Vagina (tissue), 2 donors: ENCODE data around the gene GALNT17. TPM values are rescaled to one million over a fixed set of nuclear protein-coding genes. Genes with fewer than 3 reads are reported as not detected.

Experiments
- DNase-seq, 2 donors: peaks; one replicate each; pipeline ENCODE4 v3.0.0-alpha.2; 2017; ENCODE audit errors: extremely low spot score in 2 of 2
- H3K27ac ChIP-seq: fragments of 200-600 bp; sonication (generic); one replicate; pipeline ENCODE4 v1.5.1; 2019
- H3K27me3 ChIP-seq: fragments of 200-600 bp; sonication (generic); one replicate; pipeline ENCODE4 v1.5.1; 2019
- H3K36me3 ChIP-seq, 2 donors: fragments of 200-600 bp; sonication (generic); one replicate each; pipeline ENCODE4 v1.5.1; 2017 to 2019
- H3K4me1 ChIP-seq: fragments of 200-600 bp; sonication (generic); one replicate; pipeline ENCODE4 v1.5.1; 2019
- H3K4me3 ChIP-seq, 2 donors: fragments of 200-600 bp; sonication (generic); 1 replicate in 1 of 2; 2 replicates in 1 of 2; pipeline ENCODE4 v1.5.1; 2016 to 2019
- H3K9me3 ChIP-seq: fragments of 200-600 bp; sonication (generic); one replicate; pipeline ENCODE4 v1.5.1; 2019
- POLR2A ChIP-seq, 2 donors: fragments of 450-650 bp; IDR thresholded peaks; one replicate each; pipeline ENCODE4 v1.6.1; 2017; ENCODE audit warnings: antibody characterized with exemption in 2 of 2, mild to moderate bottlenecking in 2 of 2, moderate library complexity in 2 of 2
- POLR2AphosphoS5 ChIP-seq, 2 donors: sonication (generic); formaldehyde crosslinking; IDR thresholded peaks; one replicate each; pipeline ENCODE4 v1.9.0; 2017; ENCODE audit warnings: antibody characterized with exemption in 2 of 2, mild to moderate bottlenecking in 2 of 2, low read depth in 1 of 2; ENCODE audit not compliant: insufficient read depth in 1 of 2
- intact Hi-C: fragments of 100-400 bp; cut with DNase I; formaldehyde crosslinking; loops from one replicate; pipeline ENCODE4 v1.15.1; 2023
- total RNA-seq: library from RNA; depleted of rRNA; stranded (reverse); fragments of >200 nt; gene quantifications from one replicate; pipeline ENCODE4 v1.2.3, GENCODE V29; 2016
- TF ChIP-seq, protein P1 (sequence below), 3 experiments: fragments of 450-650 bp in 2 of 3; fragments of 200-600 bp in 1 of 3; sonication (generic) in 1 of 3; IDR thresholded peaks; one replicate each; pipeline ENCODE4 v1.5.1; 2017 to 2019; ENCODE audit warnings: antibody characterized with exemption in 3 of 3, mild to moderate bottlenecking in 2 of 3, moderate library complexity in 2 of 3

The GALNT17 gene
- total RNA-seq, 1 donor from 2014 or later = 3.9 TPM

DNA sequence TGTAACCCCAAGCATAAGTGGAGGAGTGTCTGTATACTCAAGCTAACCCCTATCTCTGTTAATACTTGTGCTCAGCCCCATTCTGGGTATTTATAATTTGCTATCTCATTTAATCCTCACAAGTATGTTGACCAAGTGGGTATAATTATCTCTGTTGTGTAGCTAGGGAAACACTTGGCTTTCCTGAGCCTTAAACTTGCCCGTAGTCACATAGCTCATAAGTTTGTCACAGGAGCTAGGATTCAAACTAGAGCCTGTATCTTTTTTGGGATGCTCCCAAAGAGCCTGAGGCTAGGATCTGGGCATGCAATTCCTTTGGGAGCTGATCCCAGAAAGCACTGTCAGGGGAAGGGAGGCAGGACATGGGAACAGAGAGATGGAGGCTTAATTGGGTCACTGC is 377.4 kb downstream of the GALNT17 start:
- intact Hi-C loops = no loop called here
- Histone ChIP-seq H3K27ac (no peak overlapping the region), H3K4me1 (no peaks in the 10 kb centered on the region), H3K27me3 (no peaks in the 10 kb centered on the region), H3K9me3 (no peaks in the 10 kb centered on the region), H3K36me3 (no peaks in the 10 kb centered on the region), H3K4me3 (no peak overlapping the region)
- TF ChIP-seq POLR2A (IDR thresholded peaks at IDR 0.05) = no peak
- TF ChIP-seq, protein P1, sequence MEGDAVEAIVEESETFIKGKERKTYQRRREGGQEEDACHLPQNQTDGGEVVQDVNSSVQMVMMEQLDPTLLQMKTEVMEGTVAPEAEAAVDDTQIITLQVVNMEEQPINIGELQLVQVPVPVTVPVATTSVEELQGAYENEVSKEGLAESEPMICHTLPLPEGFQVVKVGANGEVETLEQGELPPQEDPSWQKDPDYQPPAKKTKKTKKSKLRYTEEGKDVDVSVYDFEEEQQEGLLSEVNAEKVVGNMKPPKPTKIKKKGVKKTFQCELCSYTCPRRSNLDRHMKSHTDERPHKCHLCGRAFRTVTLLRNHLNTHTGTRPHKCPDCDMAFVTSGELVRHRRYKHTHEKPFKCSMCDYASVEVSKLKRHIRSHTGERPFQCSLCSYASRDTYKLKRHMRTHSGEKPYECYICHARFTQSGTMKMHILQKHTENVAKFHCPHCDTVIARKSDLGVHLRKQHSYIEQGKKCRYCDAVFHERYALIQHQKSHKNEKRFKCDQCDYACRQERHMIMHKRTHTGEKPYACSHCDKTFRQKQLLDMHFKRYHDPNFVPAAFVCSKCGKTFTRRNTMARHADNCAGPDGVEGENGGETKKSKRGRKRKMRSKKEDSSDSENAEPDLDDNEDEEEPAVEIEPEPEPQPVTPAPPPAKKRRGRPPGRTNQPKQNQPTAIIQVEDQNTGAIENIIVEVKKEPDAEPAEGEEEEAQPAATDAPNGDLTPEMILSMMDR (IDR thresholded peaks at IDR 0.05) = no peak
- no peak for TF ChIP-seq POLR2AphosphoS5 (IDR thresholded peaks at IDR 0.05; ENCODE audit: insufficient read depth in 1 of 2, low read depth in 1 of 2)
- no peak for DNase-seq

DNA sequence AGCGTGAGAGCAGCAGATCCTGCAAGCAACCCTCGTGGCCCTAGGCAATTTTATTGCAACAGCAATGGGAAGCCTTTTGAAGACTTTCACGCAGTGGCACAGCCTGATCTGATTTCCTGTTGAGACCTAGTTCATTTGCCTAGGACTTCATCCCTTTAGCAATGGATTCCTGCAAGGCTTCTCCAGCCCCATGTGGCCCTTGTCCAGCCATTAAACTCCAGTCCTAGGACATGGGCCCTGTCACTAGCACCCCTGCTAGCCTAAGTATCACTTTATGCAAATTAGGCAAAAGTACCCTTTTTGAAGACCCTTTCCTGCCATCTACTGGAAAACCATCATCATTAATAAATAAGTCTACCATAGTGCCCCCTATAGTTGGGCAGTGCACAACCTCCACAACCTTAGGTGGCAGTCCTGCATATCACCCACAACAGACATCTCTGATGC is 379.4 kb downstream of the GALNT17 start:
- Histone ChIP-seq H3K4me3 (no peak overlapping the region), H3K4me1 (no peaks in the 10 kb centered on the region), H3K27me3 (no peaks in the 10 kb centered on the region), H3K9me3 (no peaks in the 10 kb centered on the region), H3K36me3 (no peaks in the 10 kb centered on the region), H3K27ac (no peak overlapping the region)
- no peak for TF ChIP-seq POLR2AphosphoS5 (IDR thresholded peaks at IDR 0.05; ENCODE audit: insufficient read depth in 1 of 2, low read depth in 1 of 2)
- TF ChIP-seq, protein P1 (IDR thresholded peaks at IDR 0.05) = no peak
- TF ChIP-seq POLR2A (IDR thresholded peaks at IDR 0.05) = no peak
- intact Hi-C loops = no loop called here
- DNase-seq = no peak

DNA sequence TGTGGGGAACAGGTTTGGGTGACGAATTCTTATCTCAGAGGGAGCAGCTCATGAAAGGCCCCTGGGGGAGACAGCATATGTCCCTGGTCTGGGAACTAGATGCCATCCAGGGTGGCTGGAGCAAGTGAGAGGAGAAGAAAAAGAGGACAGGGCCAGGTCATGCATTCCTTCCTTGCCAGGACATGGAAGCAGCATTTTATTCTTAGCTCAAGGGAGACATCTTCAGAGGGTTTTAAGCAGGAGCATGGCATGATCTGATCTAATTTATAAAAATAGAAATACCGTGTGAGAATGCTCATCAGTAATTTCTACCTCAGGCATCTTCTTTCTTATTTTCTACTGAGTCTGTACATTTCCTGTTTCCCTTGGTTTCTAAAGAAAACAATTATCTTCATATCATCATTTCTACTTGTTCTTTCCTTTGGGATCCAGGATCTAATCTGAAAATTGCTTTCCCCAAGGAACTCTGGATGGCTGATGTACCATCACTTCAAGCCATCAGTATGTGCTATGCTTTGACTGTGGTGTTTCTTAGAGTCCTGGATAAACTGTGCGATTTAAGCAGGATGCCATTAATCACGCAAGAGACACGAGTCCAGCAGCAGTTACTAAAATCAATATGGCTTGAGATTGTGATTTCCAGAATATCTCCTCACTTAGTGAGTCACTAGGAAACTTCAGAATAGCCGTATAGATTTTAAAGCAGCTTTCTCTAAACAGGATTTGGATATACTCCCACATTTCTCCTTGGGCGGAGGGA is 386.2 kb downstream of the GALNT17 start:
- Histone ChIP-seq H3K27me3 (no peaks in the 10 kb centered on the region), H3K4me1 (no peaks in the 10 kb centered on the region), H3K4me3 (no peak overlapping the region), H3K27ac (no peak overlapping the region), H3K36me3 (no peaks in the 10 kb centered on the region), H3K9me3 (no peaks in the 10 kb centered on the region)
- TF ChIP-seq, protein P1 (IDR thresholded peaks at IDR 0.05) = no peak
- TF ChIP-seq POLR2AphosphoS5 (IDR thresholded peaks at IDR 0.05; ENCODE audit: insufficient read depth in 1 of 2, low read depth in 1 of 2) = no peak
- TF ChIP-seq POLR2A (IDR thresholded peaks at IDR 0.05) = no peak
- intact Hi-C loops = no loop called here
- DNase-seq = no peak

DNA sequence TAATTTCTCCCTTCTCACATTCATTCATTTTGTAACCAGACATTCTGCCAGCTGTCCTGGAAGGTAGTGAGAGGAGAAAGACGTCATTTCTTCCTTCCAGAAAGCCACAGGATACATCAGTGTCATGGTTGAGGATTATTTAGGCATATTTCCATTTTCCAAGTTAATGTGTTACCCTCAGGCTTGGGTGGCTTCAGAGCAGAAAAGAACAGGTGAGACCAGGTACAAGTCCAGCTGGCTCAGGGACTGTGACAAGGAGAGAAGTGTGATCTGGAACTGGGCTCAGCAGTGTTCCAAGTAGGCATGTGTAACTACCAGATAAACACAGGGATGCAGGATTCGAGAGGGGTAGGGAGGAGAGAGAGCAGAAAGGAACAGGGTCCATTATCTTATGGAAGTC is 386.9 kb downstream of the GALNT17 start:
- Histone ChIP-seq H3K4me3 (no peak overlapping the region), H3K27me3 (no peaks in the 10 kb centered on the region), H3K4me1 (no peaks in the 10 kb centered on the region), H3K9me3 (no peaks in the 10 kb centered on the region), H3K36me3 (no peaks in the 10 kb centered on the region), H3K27ac (no peak overlapping the region)
- no peak for DNase-seq
- intact Hi-C loops = no loop called here
- TF ChIP-seq, protein P1 (IDR thresholded peaks at IDR 0.05) = no peak
- no peak for TF ChIP-seq POLR2AphosphoS5 (IDR thresholded peaks at IDR 0.05; ENCODE audit: insufficient read depth in 1 of 2, low read depth in 1 of 2)
- TF ChIP-seq POLR2A (IDR thresholded peaks at IDR 0.05) = no peak

DNA sequence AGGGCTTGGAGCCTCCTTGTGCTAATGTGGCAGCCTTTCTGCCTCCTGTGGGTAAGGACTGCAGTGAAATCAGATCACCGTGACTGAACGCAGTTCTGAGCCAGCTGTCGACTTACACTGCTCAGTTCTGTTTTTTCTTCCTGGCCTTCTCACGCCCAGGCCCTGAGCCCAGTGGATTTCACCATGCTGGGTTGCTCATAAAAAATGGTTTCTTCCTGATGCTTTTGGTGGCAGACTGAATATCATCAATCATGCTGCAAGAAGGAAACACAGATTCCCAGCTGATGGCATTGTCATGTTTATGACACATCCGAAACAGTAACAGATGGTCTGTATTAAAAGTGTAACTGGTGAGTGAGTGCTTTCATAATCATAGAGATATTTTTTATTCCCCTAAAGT is 389.6 kb downstream of the GALNT17 start:
- H3K27ac ChIP-seq = no peak overlapping the region
- DNase-seq = no peak
- H3K27me3 ChIP-seq = no peaks in the 10 kb centered on the region
- intact Hi-C loops = no loop called here
- TF ChIP-seq POLR2AphosphoS5 (IDR thresholded peaks at IDR 0.05; ENCODE audit: insufficient read depth in 1 of 2, low read depth in 1 of 2) (no peak), POLR2A (IDR thresholded peaks at IDR 0.05) (no peak)
- TF ChIP-seq, protein P1 (IDR thresholded peaks at IDR 0.05) = no peak
- H3K9me3 ChIP-seq = no peaks in the 10 kb centered on the region
- H3K4me1 ChIP-seq = no peaks in the 10 kb centered on the region
- no peak overlapping the region for H3K4me3 ChIP-seq
- H3K36me3 ChIP-seq = no peaks in the 10 kb centered on the region
